ENCODE measurements around the gene BNC1. TPM values are rescaled to one million over a fixed set of nuclear protein-coding genes. Genes with fewer than 3 reads are reported as not detected.

BNC1 gene
- total and polyA plus RNA-seq, 11 donors = 0.08 to 24.5 (median 0.17) TPM; not detected in 2

DNA sequence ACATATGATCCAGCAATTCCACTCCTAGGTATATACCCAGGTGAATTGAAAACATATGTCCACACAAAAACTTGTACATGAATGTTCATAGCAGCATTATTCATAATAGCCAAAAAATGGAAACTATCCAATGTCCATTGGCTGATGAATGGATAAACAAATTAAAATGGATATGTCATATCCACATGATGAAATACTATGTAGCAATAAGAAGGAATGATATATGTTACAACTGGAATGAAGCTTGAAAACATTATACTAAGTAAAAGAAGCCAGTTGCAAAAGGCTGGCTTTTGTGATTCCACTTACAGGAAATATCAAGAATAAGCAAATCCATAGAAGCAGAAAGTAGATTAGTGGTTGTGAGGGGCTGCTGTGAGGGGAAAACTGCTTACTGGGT is 33.7 kb downstream of the BNC1 start:
- TF ChIP-seq, protein P1, sequence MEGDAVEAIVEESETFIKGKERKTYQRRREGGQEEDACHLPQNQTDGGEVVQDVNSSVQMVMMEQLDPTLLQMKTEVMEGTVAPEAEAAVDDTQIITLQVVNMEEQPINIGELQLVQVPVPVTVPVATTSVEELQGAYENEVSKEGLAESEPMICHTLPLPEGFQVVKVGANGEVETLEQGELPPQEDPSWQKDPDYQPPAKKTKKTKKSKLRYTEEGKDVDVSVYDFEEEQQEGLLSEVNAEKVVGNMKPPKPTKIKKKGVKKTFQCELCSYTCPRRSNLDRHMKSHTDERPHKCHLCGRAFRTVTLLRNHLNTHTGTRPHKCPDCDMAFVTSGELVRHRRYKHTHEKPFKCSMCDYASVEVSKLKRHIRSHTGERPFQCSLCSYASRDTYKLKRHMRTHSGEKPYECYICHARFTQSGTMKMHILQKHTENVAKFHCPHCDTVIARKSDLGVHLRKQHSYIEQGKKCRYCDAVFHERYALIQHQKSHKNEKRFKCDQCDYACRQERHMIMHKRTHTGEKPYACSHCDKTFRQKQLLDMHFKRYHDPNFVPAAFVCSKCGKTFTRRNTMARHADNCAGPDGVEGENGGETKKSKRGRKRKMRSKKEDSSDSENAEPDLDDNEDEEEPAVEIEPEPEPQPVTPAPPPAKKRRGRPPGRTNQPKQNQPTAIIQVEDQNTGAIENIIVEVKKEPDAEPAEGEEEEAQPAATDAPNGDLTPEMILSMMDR (IDR thresholded peaks at IDR 0.05) = no peak
- TF ChIP-seq POLR2A (IDR thresholded peaks at IDR 0.05) = no peak
- no peak overlapping the region for H3K4me3 ChIP-seq
- no peaks in the 10 kb centered on the region for H3K36me3 ChIP-seq
- H3K27me3 ChIP-seq = peaks cover 7 to 33% (median 20%) of the 10 kb centered on the region in 9 donors
- DNase-seq (no peak), ATAC-seq (no peak)
- no peaks in the 10 kb centered on the region for H3K9me3 ChIP-seq
- intact Hi-C loops (cut with DNase I) = loop anchor here in 3 of 10 donors (5.0 kb wide), 3 partner anchors 127 to 312 kb away; no protein-coding TSS in a partner anchor
- H3K27ac ChIP-seq = no peak overlapping the region
- peaks cover 0 to 3% (median 0%) of the 10 kb centered on the region in 12 donors for H3K4me1 ChIP-seq

DNA sequence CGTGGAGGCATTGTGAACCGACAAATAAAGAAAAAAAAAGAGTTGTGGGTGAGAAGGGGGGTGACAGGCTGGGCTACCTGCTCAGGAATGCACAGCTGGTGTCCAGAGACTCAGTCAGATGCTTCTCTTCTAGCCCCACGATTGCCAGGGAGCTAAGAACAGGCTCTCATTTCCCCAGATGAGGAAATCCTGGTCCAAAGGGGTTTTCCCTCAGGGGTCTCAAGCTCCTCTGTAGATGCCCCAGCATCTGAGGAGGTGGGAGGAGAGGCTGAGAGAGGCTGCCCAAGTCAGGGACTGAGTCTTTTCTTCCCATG is 35.5 kb downstream of the BNC1 start:
- ATAC-seq (no peak), DNase-seq (no peak)
- Histone ChIP-seq H3K27ac (no peak overlapping the region), H3K36me3 (no peaks in the 10 kb centered on the region), H3K27me3 (peaks cover 7 to 38% (median 24%) of the 10 kb centered on the region in 9 donors), H3K4me3 (no peak overlapping the region), H3K9me3 (no peaks in the 10 kb centered on the region), H3K4me1 (peaks cover 0 to 3% (median 0%) of the 10 kb centered on the region in 12 donors)
- TF ChIP-seq, protein P1 (IDR thresholded peaks at IDR 0.05) = no peak
- no peak for TF ChIP-seq POLR2A (IDR thresholded peaks at IDR 0.05)
- intact Hi-C loops (cut with DNase I) = loop anchor here (2.0 to 10.0 kb wide), 11 partner anchors 126 to 786 kb away; no protein-coding TSS in a partner anchor
- WGBS, 4 donors = 24 to 48% (median 31%) methylated on average over 3 of the region's 3 CpGs

DNA sequence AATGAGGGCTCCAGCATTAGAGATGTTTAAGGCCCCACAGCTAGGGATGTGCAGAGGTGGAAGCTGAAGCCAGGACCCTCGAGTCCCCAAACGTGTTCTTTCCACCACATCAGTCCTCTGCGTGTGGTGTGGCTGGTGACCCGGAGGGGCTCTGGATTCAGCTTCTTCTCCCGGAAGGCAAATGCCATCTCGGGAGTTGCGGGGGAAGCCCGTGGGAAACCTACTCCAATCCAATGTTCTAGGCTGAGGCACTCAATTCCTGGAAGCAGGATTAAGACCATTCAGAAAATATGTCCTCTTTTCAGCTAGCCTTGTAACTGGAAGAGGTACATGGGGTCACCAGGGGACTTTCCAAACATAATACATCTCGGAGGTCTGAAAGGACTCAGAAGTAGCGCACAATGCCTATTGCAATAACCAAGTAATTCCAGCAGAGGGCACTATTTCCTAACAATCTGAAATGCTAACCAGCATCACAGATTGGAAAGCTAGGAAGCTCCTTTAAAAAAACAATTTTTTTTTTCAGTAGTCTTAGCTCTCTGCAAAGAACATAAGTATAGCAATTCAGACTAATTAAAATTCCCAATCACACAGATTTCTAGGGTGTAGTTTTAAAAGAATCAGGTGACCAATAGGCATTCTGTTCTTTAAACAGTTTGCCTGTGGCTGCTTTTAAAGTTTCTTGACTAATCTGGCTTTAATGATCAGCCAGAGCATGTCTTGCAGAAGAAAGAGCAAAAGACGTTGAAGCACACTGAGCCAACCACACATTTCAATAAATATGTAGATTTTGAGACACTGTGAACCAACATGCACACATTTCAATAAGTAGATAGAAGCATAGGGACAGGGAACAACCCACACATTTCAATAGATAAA is 36.1 kb downstream of the BNC1 start:
- peak in 2 of 5 donors; percentile 11 to 19 for DNase-seq
- intact Hi-C loops (cut with DNase I) = loop anchor here (1.0 to 10.0 kb wide), 12 partner anchors 126 to 786 kb away; no protein-coding TSS in a partner anchor
- no peaks in the 10 kb centered on the region for H3K9me3 ChIP-seq
- 23 to 35% (median 30%) methylated on average over 11 of the region's 11 CpGs for WGBS, 4 donors
- ATAC-seq = peak in 1 of 4 donors; percentile 54
- H3K27ac ChIP-seq = no peak overlapping the region
- no peak overlapping the region for H3K4me3 ChIP-seq
- no peaks in the 10 kb centered on the region for H3K36me3 ChIP-seq
- TF ChIP-seq, protein P1 (IDR thresholded peaks at IDR 0.05) = peak; percentile 85 to 96 (median 94)
- TF ChIP-seq POLR2A (IDR thresholded peaks at IDR 0.05) = no peak
- peaks cover 0 to 3% (median 0%) of the 10 kb centered on the region in 12 donors for H3K4me1 ChIP-seq
- H3K27me3 ChIP-seq = peaks cover 7 to 38% (median 24%) of the 10 kb centered on the region in 9 donors

DNA sequence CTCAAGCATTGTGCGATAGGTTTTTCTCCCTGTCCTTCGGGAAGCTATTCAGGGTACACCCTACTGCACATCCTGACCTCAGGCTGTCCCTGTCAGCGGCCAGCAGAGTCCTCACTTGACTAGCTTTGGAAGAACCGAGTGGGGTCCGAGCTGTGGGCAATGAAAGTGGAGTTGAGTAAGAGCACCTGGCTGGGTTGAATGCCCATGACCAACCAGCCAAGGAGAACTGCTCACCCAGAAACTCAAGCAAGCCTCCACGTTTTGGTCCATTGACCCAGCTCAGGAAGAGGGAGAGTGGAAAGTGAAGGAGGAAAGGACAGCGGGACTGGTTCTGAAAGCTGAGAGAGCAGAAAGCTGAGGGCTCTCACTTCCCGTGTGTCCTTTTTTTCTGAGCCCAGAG is 40.8 kb downstream of the BNC1 start:
- intact Hi-C loops (cut with DNase I) = loop anchor here in 2 of 10 donors (10.0 kb wide), 3 partner anchors 131 to 791 kb away; no protein-coding TSS in a partner anchor
- ATAC-seq (no peak), DNase-seq (no peak)
- 66 to 78% (median 71%) methylated on average over 8 of the region's 8 CpGs for WGBS, 4 donors
- Histone ChIP-seq H3K4me1 (peaks cover 0 to 3% (median 0%) of the 10 kb centered on the region in 12 donors), H3K27ac (no peak overlapping the region), H3K4me3 (no peak overlapping the region), H3K36me3 (no peaks in the 10 kb centered on the region), H3K9me3 (peaks cover 0 to 22% (median 0%) of the 10 kb centered on the region in 12 donors), H3K27me3 (peaks cover 7 to 31% (median 24%) of the 10 kb centered on the region in 9 donors)
- no peak for TF ChIP-seq POLR2A (IDR thresholded peaks at IDR 0.05)
- TF ChIP-seq, protein P1 (IDR thresholded peaks at IDR 0.05) = no peak

Data from heart left ventricle (tissue), 16 donors.